A673 (cell line): Measurements from ENCODE around the gene SERPINB1. TPM values are rescaled to one million over a fixed set of nuclear protein-coding genes. Genes with fewer than 3 reads are reported as not detected.
A peak's percentile ranks its signal among the peaks of the same experiment; 100 is the strongest.

Experiments
- Bru-seq: library from RNA; stranded (reverse); fragments of 400-500 nt; gene quantifications from one replicate; lab custom pipeline; 2021; lab: Mats Ljungman, UMichigan
- BruChase-seq, 2 experiments: library from RNA; stranded (reverse); fragments of 400-500 nt; gene quantifications; one replicate each; lab custom pipeline; 2021; lab: Mats Ljungman, UMichigan
- BruUV-seq: library from RNA; stranded (reverse); fragments of 400-500 nt; replicated peaks from 2 replicates; lab custom pipeline; 2021; lab: Mats Ljungman, UMichigan
- CTCF ChIA-PET: fragments of 300-600 bp; sonication (Branson Sonifier 250); formaldehyde crosslinking; loops from one replicate; lab custom pipeline; 2022; ENCODE audit warnings: antibody characterized with exemption; lab: Charles Lee
- POLR2A ChIA-PET: fragments of 300-600 bp; sonication (Branson Sonifier 250); formaldehyde crosslinking; loops from one replicate; lab custom pipeline; 2022; ENCODE audit warnings: antibody characterized with exemption; ENCODE audit not compliant: low non-redundant PET; lab: Charles Lee
- DNase-seq: peaks from one replicate; pipeline ENCODE4 v3.0.0-alpha.2; 2015; ENCODE audit warnings: low spot score
- H3K27ac ChIP-seq: fragments of 200-600 bp; sonication (generic); 2 replicates; pipeline ENCODE4 v1.5.1; 2016; ENCODE audit warnings: mixed run types, low read depth, mild to moderate bottlenecking, mixed read lengths, antibody characterized with exemption, low read length; ENCODE audit not compliant: poor library complexity, severe bottlenecking
- H3K27me3 ChIP-seq: fragments of 200-600 bp; sonication (generic); replicated peaks from 2 replicates; pipeline ENCODE4 v1.6.1; 2017; ENCODE audit warnings: mixed run types, low read depth, mild to moderate bottlenecking, mixed read lengths, antibody characterized with exemption, low read length; ENCODE audit not compliant: insufficient read depth, poor library complexity
- H3K36me3 ChIP-seq: fragments of 200-600 bp; sonication (generic); 2 replicates; pipeline ENCODE4 v1.6.1; 2016; ENCODE audit warnings: mixed run types, mild to moderate bottlenecking, mixed read lengths, antibody characterized with exemption, low read length; ENCODE audit not compliant: insufficient read depth, poor library complexity, severe bottlenecking
- H3K4me1 ChIP-seq: fragments of 200-600 bp; sonication (generic); 2 replicates; pipeline ENCODE4 v1.6.1; 2017; ENCODE audit warnings: mixed run types, mild to moderate bottlenecking, mixed read lengths, antibody characterized with exemption, low read length; ENCODE audit not compliant: insufficient read depth, poor library complexity, severe bottlenecking
- H3K4me3 ChIP-seq: fragments of 200-600 bp; sonication (generic); 2 replicates; pipeline ENCODE4 v1.5.1; 2016; ENCODE audit warnings: low read depth, mixed run types, mild to moderate bottlenecking, mixed read lengths, low read length; ENCODE audit not compliant: poor library complexity, severe bottlenecking
- H3K9me3 ChIP-seq: fragments of 200-600 bp; sonication (generic); 2 replicates; pipeline ENCODE4 v1.6.1; 2016; ENCODE audit warnings: mixed run types, low read depth, mild to moderate bottlenecking, mixed read lengths, antibody characterized with exemption, low read length; ENCODE audit not compliant: poor library complexity, severe bottlenecking
- EZH2 ChIP-seq: fragments of 200-600 bp; sonication (generic); IDR thresholded peaks from 2 replicates; pipeline ENCODE4 v1.6.1; 2017; ENCODE audit warnings: borderline replicate concordance, low read depth, mild to moderate bottlenecking, mixed read lengths, antibody characterized with exemption, low read length; ENCODE audit not compliant: poor library complexity, severe bottlenecking
- intact Hi-C: fragments of 100-400 bp; cut with micrococcal nuclease; formaldehyde crosslinking; loops from one replicate; pipeline ENCODE4 v1.10.0; 2022; ENCODE audit not compliant: unreplicated experiment
- long read RNA-seq: library from polyadenylated mRNA; stranded (forward); transcript quantifications from one replicate; pipeline ENCODE4 v2.0.0, GENCODE V29; 2022
- total RNA-seq: library from RNA; stranded (reverse); gene quantifications from 2 replicates; pipeline ENCODE4 v1.2.3, GENCODE V29; 2021
- TF ChIP-seq, protein P1 (sequence below): fragments of 300-800, 200-600 bp; sonication (generic); conservative IDR thresholded peaks from 2 replicates; pipeline ENCODE4 v1.5.1; 2017; ENCODE audit warnings: low read depth, mild to moderate bottlenecking, antibody characterized with exemption, low read length, moderate library complexity, mixed read lengths

The SERPINB1 gene
- total RNA-seq (1.3 and 1.9 TPM in 2 replicates), Bru-seq, nascent RNA (percentile 35 among the genes with signal in this experiment), BruChase-seq, experiment 1, labeled RNA remaining after a 2-hour chase (percentile 32 among the genes with signal in this experiment), BruChase-seq, experiment 2, labeled RNA remaining after a 6-hour chase (percentile 39 among the genes with signal in this experiment)
- long read RNA-seq, partial matches to known transcripts, result 0 of 4 reads
- long read RNA-seq, other reads (novel, unspliced or antisense), result 3 of 4 reads

DNA sequence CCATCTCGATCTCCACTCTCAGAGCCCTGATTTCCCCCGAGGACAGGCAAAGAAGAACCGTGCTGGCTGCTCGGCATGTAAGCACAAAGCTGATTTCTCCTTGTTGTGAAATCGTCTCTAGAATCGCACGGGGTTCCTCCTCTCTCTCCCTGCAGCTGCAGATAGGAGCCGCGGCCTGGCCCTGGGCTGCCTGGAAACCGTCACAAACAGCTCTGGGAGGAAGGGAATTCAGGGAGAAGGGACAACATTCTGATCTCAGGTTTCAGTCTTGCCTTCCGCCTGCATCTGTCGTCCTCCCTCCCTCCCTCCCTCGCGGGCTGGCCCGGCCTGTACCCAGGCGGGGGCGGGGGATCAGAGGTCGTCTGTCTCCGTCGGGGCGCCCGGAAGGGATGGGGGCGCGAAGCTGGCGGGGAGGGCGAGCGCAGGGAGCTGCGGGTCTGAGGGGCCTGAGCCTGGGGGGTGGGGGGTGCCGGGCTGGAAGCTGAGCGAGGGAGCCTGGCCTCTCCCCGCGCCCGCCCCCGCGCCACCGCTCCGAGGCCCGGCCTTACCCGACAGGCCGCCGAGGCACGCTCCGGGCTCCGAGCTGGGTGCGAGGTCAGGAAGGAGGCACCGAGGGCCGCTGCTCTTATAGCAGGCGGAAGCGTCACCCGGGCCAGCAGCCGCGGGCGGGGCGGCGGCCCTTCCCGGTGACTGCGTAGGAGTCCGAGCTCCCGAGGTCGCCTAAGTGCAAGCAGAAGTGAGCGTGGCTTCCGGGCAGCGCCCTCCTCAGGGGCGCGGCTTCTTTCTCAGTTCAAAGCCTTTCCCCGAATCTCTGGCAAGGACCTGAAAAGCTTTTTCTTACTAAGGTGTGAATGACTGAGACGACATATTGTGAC, at the start of gene SERPINB1:
Gene SERPINB1 (minus strand): TSS at position 600 of the 875 bp plus-strand sequence. CDS start 1,277 bp downstream, outside the sequence.
- Histone ChIP-seq H3K4me3 (peak within 1 kb of the TSS; percentile 26), H3K27me3 (no peaks in the 10 kb centered on the region), H3K9me3 (no peaks in the 10 kb centered on the region), H3K27ac (peak within 1 kb of the TSS; percentile 67), H3K36me3 (no peaks in the 10 kb centered on the region), H3K4me1 (peaks cover 31% of the 10 kb centered on the region)
- BruUV-seq, result no TSS peak
- DNase-seq, result peak; percentile 81
- no peak for TF ChIP-seq EZH2
- TF ChIP-seq, protein P1, sequence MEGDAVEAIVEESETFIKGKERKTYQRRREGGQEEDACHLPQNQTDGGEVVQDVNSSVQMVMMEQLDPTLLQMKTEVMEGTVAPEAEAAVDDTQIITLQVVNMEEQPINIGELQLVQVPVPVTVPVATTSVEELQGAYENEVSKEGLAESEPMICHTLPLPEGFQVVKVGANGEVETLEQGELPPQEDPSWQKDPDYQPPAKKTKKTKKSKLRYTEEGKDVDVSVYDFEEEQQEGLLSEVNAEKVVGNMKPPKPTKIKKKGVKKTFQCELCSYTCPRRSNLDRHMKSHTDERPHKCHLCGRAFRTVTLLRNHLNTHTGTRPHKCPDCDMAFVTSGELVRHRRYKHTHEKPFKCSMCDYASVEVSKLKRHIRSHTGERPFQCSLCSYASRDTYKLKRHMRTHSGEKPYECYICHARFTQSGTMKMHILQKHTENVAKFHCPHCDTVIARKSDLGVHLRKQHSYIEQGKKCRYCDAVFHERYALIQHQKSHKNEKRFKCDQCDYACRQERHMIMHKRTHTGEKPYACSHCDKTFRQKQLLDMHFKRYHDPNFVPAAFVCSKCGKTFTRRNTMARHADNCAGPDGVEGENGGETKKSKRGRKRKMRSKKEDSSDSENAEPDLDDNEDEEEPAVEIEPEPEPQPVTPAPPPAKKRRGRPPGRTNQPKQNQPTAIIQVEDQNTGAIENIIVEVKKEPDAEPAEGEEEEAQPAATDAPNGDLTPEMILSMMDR, result no peak
- intact Hi-C loops, result no loop called here
- ChIA-PET CTCF (interaction anchor here (1.0 to 1.3 kb wide), 2 partner anchors 50 to 111 kb away, joined by 4 to 5 read pairs; no protein-coding TSS in a partner anchor), POLR2A (interaction anchor here (0.6 kb wide), 1 partner anchor 10 kb away, joined by 3 read pairs; no protein-coding TSS in a partner anchor)

DNA sequence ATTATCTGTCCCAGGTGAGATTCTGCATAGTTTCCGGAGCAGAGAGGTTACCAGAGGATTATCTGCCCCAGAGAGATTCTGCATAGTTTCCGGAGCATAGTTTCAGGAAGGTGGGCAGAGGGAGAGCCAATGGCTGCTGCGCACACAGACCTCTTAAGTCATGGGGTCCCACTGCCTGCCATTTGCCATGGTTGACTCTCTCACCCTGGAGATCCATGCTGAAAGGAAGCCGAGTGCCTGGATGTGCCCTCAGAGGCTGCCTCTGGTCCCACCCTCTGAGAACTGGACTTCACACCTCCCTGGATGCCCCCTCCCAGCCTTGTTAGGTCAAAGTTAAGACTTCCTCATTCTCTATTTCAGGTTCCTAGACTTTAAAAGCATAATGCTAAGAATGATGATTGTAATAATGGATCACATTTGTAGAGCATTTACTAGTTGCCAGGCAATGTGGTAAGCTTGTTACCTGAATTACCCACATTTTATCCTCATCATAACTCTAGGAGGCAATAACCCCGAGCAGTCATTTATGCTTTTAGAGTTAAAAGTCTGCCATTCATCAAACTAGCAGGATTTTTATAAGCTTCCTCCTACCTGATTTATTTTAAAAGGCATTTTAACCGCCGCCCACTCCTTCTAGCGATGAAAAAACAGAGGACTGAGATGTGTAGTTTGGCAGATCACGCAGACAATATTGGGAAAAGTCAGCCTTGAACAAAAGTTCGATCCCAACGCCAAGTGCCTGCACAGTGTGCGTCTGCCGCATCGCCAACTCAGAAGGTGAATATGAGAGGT, 49.5 kb upstream of the SERPINB1 start:
- no peak for DNase-seq
- Histone ChIP-seq H3K9me3 (no peaks in the 10 kb centered on the region), H3K4me1 (no peaks in the 10 kb centered on the region), H3K4me3 (no peak overlapping the region), H3K27ac (no peak overlapping the region), H3K27me3 (no peaks in the 10 kb centered on the region), H3K36me3 (peaks cover 3% of the 10 kb centered on the region)
- ChIA-PET POLR2A (no interaction called here), CTCF (no interaction called here)
- BruUV-seq, result no TSS peak
- intact Hi-C loops, result no loop called here
- no peak for TF ChIP-seq EZH2
- TF ChIP-seq, protein P1, result no peak
